ENCODE measurements around the gene PAXIP1.

PAXIP1 gene

DNA sequence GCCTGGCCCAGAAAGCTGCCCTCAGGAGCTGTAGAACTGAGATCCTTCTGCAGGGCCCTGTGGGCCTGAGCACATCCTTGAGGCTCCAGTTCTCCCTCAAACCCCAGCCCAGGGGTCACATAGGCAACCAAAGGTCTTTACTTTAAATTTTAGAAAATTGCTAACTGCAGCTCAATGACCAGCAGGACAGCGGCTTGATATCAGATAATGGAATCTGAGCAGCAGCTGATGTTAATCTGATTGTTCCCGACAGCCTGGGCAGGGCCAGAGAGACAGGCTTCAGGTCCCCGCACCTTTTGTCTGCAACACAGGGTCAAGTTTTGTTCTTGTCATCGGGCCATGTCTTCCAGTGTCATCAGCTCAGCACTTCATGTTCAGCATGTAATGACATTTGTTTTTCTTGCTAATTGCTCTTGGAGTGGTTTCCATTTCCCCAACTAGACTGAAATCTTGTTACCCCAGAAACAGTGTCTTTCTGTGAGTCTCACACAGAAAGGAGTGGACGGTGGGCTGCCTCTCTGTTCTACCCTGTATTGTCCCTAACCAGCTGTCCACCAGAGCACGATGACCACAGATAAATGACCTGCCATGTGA, 91.0 kb downstream of the PAXIP1 start:
- DNase-seq (ENCODE audit: low spot score) = no peak

GRCh38 chr7:154911411-154911810, 91.5 kb downstream of the PAXIP1 start:
- DNase-seq (ENCODE audit: low spot score) = no peak

- DNase-seq (ENCODE audit: low spot score) = no peak
These were observed 91.9 kb downstream of the PAXIP1 start for GRCh38 chr7:154910977-154911376.

GRCh38 chr7:154910125-154910524, 92.8 kb downstream of the PAXIP1 start:
- DNase-seq (ENCODE audit: low spot score) = no peak

- DNase-seq (ENCODE audit: low spot score) = no peak
These were observed 93.5 kb downstream of the PAXIP1 start for GRCh38 chr7:154909241-154910105.

DNA sequence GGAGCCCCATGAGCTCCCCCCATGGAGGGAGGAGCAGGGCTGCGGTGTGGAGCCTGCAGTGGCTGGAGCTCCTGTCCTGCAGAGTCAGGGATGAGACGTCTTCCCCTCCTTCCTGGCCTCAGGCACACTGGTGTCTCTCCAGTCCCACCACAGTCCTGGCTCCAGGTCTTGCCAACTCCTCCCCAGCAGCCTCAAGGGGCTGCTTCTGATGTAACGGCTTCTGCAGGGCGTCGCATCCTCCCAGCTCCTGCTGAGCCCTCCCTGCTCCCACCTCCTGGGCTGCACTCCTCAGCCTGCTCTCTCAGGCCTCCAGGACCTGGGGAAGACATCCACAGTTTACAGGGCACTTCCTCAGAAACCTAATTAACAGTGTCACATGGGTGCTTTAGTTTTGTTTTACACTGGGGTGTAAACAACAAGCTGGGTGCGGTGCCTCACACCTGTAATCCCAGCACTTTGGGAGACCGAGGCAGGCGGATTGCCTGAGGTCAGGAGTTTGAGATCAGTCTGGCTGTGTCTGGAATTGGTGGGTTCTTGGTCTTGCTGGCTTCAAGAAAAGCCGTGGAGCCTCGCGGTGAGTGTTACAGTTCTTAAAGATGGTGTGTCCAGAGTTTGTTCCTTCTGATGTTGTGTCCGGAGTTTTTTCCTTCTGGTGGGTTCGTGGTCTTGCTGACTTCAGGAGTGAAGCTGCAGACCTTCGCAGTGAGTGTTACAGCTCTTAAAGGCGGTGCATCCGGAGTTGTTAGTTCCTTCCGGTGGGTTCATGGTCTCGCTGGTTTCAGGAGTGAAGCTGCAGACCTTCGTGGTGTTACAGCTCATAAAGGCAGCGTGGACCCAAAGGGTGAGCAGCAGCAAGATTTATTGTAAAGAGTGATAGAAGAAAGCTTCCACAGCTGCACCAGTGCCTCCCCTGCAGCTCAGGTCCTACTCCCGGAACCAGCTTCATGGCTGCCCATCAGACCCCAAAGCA, 95.0 kb downstream of the PAXIP1 start:
- no peak for DNase-seq (ENCODE audit: low spot score)

GRCh38 chr7:154906736-154907355, 96.1 kb downstream of the PAXIP1 start:
- no peak for DNase-seq (ENCODE audit: low spot score)

DNA sequence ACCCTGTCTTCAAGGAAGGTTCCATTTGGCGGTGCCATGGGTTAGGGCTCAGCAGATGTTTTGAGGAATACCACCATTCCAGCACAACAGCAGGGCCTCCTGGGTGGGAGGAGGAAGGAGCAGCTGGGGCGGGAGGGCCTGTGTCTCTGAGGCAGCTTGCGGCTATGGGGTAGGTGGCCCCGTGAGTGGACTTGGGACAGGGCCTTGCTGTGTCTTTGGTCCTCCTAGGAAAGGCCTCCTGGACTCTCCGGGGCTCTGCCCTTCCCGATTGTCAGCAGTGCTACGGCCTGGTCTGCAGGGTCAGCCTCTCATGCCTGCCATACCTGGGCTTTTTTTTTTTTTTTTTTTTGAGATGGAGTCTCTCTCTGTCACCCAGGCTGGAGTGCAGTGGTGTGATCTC, 96.7 kb downstream of the PAXIP1 start:
- DNase-seq (ENCODE audit: low spot score) = no peak

GRCh38 chr7:154905615-154906014, 97.3 kb downstream of the PAXIP1 start:
- no peak for DNase-seq (ENCODE audit: low spot score)

DNA sequence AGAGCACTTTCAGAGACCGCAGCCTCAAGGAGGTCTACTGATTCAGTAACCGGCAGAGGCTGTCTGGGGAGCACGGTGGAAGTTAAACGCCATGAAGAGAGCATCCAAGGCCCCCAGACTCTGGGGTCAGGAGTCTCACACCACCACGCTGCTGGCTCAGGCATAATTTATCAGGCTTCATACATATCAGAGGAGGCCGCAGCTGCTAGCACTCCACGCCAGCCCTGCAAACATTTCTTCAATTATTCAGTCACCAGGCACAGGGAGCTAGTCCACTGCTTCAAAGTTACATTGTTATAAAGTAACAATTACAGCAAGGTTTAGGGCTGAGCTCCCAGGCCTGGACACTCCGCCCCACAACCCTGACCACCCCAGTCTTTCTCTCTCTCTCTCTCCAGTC, 97.8 kb downstream of the PAXIP1 start:
- DNase-seq (ENCODE audit: low spot score) = no peak

DNA sequence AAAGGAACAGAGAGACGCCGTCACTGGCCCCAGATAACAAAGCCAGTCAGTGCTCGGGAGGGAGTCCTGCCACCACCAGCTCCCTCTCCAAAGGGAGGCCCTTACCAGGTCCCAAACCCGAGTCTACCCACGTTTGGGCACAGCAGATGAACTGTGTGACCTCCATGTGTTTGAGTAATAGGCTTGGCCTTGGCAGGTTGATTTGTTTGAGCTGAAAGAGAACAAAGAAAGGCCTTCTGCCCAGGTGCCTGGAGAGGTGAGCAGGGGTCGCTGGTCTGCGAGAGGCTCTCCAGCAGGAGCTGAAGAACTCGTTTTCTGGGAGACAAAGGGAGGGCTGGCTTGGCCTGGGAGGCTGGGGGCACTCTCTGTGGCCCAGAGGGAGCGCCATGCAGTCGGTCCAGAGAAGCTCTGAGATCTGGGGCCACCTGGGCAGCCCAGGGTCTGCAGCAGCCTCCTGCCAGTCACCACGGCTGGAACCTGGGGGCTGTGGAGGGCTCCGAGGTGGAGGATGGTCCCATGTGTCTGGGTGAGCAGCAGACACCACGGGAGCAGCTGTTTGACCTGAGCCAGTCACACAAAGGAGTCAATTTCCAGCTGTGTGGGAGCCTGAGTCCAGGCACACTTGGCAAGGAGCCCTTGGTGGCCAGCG, 99.7 kb downstream of the PAXIP1 start:
- DNase-seq (ENCODE audit: low spot score) = no peak

DNA sequence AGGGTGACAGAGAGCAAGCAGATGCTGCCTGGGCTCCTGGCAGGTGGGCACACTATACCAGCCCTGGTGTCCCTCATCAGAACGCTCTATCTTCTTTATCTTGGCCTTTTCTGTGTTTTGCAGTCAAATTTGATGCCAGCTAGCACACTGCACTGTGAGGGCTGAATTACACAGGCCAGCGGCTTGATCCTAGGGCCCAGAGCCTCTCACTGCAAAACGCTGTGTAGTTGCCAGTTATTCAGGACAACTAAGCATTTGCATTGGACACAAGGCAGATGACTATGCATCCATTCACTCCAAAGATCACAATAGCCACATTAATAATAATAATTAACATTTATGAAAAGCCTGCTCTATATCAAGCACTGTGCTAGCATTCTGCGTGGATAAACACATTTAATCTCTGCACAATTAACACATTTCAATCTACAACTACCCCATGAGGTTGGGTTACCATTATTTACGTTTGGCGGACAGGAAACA, 100.3 kb downstream of the PAXIP1 start:
- DNase-seq (ENCODE audit: low spot score) = no peak

DNA sequence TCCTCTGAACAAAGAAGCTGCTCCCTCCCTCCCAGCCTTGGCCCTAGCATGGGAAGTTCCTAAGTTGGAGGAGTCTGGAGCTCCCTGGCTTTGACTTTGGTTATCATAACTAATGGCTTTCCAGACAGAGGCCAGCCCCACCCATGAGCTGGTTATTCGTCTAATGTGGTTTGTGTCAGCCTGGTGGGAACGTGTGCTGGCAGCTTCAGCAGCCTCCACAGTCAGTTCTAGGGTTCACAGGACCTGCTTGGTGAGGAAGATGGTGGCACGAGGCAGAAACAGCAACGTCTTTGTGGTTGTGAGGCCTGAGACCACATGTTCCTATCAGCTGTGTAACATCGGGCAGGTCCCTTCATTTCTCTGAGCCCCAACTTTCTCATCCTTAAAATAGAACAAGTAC, 103.1 kb downstream of the PAXIP1 start:
- DNase-seq (ENCODE audit: low spot score) = no peak

DNA sequence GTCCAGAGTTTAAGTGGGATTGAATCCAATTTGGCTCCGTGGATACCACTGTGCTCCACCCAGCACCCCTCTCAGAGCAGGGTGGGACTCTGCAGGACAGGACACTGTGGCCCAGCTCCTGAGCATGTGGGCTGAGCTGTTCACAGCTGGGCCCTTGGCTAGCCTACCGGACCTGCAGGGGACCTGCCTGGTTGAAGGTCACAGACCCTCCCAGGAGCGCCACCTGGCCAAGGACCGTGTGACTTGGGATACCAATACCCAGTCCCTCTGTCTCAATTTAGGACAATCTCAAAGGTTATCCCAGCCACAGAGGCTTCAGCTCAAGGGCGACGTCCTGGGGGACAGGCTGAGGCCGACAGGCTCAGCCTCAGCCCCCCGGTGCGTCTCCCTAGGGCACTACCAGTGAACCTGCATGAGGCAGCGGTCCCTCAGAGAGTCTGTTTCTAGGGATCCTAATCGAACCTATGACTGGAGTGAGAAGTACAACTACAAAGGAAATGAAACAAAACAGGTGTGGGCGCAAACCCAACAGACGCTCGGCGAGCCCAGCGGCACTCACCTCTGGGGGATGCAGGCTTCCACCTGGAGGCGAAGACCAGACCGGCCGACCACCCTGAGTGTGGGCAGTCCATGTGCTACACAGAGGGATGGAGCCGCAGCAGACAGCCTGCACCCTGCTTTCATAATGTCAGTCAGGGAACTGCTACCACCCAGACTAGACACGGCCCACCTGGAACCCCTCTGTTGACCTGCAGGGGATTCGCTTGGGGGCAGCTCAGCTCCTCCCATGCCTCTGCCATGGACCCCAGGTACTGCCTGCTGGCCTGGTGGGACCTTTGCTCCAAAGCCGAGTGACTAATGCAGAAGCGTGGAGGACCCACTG, 103.7 kb downstream of the PAXIP1 start:
- DNase-seq (ENCODE audit: low spot score) = no peak

- DNase-seq (ENCODE audit: low spot score) = no peak
These were observed 106.8 kb downstream of the PAXIP1 start for GRCh38 chr7:154896076-154896475.
